Activated T-helper 1 cell treated with anti-CD3 and anti-CD28 coated beads, Interleukin-2, amount 50 U/mL, for 16 hours (primary cell): ENCODE data around the gene FAM222A.
A peak's percentile ranks its signal among the peaks of the same experiment; 100 is the strongest.

Experiments
- DNase-seq, 2 donors: peaks; one replicate each; pipeline ENCODE4 v3.0.0-alpha.2; 2020; ENCODE audit warnings: low read depth in 1 of 2, low spot score in 1 of 2

FAM222A gene

GRCh38 chr12:109770861-109771670 is 57.4 kb downstream of the FAM222A start:
- no peak for DNase-seq

DNA sequence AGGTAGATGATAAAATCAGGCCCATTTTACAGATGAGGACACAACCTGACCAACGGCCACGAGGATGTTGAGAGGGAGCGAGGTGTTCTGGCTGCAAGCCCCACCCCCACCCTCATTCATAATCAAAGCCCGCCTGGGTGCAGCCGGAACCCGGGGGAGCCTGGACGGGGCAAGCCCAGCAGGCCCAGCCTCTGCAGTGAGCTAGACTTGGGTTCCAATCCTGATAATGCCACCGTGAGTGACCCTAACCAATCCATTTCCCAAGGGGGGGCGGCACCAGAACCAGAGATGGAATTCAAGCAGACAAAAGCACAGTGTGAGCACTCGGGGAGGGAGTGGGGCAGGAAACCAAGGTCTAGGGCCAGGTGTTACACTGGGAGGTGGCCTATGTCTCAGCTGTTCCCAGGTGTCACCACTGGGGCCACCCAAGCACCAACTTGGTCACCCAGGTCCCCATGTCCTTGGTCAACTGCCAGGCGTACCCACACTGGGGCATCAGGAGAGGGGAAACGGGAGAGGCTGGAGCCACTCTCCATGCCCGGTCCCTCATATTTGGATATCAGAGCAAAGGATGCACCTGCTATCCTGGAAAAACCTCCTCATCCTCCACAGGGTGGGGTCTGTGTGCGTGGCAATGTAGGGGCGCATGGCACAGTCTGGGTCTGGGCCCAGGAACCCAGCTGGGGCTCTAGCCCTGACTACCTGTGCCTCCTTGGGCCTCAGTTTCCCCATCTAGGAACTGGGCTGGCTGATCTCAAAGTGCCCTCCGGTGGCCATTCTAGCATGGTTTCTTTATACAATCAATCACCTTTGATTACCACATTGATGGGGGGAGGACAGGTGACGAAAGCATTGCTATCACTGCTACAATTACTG is 58.4 kb downstream of the FAM222A start:
- DNase-seq: no peak

GRCh38 chr12:109772622-109773321 is 59.1 kb downstream of the FAM222A start:
- no peak for DNase-seq

- DNase-seq: no peak
Observed at GRCh38 chr12:109773384-109774011, 59.9 kb downstream of the FAM222A start.

DNA sequence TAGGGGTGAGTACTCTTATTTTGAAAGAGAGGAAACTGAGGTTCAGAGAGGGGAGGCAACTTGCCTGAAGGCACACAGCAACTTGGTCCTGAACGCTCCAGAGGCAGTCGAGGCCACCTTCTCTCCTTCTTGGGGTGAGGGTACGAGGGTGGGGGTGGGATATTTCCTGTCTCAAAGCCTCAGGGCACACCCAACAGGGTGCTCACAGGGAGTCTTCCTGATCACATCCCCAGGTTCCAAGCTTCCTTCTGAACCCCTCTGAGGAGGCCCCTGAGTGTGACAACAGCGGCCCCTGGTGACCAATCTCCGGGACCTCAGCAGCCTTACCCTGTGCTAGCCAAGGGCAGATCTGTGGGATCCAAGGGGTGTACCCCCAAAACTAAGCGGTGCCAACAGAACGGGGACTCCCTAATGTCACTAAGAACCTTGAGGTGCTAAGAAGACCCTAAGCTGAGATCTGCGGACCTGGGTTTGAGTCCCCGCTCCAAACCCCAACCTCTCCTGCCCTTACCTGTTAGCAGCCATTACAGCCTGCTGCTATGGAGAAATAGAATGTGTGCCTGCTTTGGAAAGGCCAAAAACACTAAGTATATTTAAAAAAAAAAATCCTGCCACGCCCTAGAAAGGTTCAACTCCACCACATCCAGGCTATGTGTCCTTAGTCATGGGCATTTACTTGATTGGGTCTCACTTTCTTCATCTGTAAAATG is 61.7 kb downstream of the FAM222A start:
- DNase-seq: peak; percentile 50 to 57

- no peak for DNase-seq
Observed at GRCh38 chr12:109776624-109777023, 63.0 kb downstream of the FAM222A start.

DNA sequence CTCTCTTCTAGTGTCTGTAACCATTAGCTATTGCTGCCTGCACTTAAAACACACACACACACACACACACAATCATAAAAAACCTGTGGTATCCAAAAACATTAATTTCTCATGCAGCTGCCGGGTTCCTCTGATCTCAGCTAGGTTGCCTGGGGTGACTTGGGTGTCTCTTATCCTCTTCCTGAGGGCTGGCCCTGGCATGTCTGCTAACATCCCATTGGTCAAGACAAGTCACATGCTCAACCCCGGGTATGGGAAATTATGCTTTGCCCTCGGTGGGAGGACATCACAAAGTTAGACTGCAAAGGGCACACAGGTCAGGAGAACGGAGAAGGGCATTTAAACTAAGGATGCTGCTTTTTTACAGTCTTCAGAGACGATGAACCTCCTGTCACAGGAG is 63.9 kb downstream of the FAM222A start:
- no peak for DNase-seq

- DNase-seq: no peak
Observed at GRCh38 chr12:109778684-109779083, 65.1 kb downstream of the FAM222A start.

DNA sequence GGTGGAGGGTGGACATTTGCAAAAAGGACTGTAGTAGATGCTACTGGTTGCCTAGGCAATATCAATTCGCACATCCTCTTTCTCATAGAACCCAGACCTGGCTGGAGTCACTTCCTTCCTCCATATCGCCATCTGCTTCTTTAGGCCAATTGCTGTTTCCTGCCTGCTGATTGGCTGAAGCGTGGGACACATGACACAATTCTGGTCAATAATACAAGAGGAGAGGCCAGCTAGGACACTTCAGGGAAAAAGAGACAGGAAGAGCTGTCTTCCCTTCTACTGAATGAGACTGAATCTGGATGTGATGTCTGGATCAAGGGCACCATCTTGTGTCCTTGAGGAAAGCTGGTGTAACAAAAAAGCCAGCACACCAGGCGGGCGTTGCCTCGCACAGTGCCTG is 65.8 kb downstream of the FAM222A start:
- DNase-seq: no peak

- DNase-seq: no peak
Observed at GRCh38 chr12:109781668-109782325, 68.2 kb downstream of the FAM222A start.

GRCh38 chr12:109782326-109782703 is 68.7 kb downstream of the FAM222A start:
- no peak for DNase-seq

- no peak for DNase-seq
Observed at GRCh38 chr12:109783135-109783964, 69.7 kb downstream of the FAM222A start.

DNA sequence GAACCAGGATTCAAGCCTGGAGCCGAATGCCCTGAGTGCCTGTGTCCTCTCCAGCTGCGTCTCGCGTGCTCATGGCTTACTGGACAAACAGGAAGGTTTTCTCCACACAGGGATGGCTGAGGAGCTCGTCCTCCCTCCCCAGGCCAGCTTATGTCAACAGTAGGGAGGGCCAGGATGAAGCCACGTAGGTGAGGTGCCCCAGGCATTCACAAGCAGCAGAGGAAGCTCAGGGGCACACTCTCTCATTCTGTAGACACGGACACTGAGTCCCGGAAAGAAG is 70.3 kb downstream of the FAM222A start:
- no peak for DNase-seq

DNA sequence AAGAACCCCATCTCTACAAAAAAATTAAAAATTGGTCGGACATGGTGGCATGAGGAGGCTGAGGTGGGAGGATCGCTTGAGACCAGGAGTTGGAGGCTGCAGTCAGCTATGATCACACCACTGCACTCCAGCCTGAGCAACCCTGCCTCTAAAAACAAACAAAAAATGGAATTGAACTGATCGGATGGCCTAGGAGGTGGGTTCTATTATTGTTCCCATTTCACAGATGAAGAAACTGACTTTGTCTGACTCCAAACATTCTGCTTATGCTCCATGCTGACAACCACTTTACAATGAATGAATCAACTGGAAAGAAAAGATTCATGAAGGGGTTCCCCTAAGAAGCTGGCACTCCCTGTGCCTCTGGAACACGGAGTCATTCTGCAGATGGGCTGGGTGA is 72.2 kb downstream of the FAM222A start:
- DNase-seq: no peak

DNA sequence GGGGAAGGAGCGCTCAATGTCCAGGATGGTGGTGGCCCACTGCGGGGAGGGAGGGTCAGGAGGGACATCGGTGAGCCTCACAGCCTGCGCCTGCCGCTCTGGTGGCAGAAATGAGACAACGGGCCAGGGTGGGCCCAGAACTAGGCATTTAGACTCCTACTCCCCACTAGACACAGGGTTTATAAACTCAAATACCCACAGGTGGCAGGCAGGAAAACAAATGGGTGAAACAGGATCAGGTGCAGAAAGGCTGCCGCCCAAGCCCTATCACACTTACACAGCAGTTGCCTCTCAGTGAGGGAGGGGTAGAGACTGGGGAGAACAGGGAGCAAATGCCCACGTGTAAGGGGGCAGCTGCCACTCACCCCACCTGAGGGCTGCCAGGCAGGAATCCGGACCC is 73.2 kb downstream of the FAM222A start:
- no peak for DNase-seq

GRCh38 chr12:109789526-109790048 is 76.0 kb downstream of the FAM222A start:
- DNase-seq: no peak

- no peak for DNase-seq
Observed at GRCh38 chr12:109792992-109793391, 79.4 kb downstream of the FAM222A start.

- DNase-seq: no peak
Observed at GRCh38 chr12:109793411-109793810, 79.8 kb downstream of the FAM222A start.

DNA sequence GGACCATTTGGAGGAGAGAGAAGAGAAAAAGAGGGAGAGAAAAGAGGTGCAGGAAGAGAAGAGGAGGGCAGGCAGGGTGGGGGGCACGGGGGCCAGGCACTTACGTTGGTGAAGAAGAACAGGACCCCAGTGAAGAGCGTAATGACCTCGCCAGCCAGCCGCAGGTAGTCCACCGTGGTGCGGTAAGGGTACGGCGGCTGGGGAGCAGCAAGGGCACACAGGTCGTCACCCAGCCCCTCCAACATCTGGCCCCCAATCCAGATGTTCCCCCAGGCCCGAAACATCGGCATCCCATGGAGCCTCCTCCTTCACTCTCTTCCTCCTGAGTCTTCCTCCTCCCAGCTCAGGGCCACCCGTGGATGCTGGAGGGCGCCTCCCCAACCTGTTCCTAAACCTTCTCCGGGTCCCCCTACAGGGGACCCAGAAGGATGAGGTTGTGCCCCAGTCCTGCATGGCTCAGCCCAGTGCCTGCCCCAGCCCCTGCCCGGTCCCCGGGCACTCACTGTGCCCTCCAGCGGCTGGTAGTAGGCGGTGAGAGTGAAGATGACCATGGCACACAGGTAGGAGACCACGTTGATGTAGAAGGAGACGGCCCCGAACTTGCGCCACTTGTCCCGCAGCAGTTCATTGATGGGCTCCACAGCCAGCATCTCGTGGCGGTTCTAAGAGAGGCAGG is 80.3 kb downstream of the FAM222A start:
- no peak for DNase-seq
